Astrocyte of the spinal cord (primary cell): ENCODE data around the gene FAN1.

Experiments
- DNase-seq: peaks from one replicate; pipeline ENCODE4 v3.0.0; 2011; ENCODE audit warnings: low read depth, low spot score
- H3K4me3 ChIP-seq: 2 replicates; pipeline ENCODE4 v1.5.1; 2011; ENCODE audit warnings: low read depth, mild to moderate bottlenecking, low read length, moderate library complexity
- in situ Hi-C: cut with HindIII; loops from 2 replicates; pipeline ENCODE4 v1.10.0; 2017; ENCODE audit warnings: low sequenced_read_pairs
- TF ChIP-seq, protein P1 (sequence below): IDR thresholded peaks from 2 replicates; pipeline ENCODE4 v1.5.1; 2012; ENCODE audit warnings: low read depth, mild to moderate bottlenecking, low read length, inconsistent platforms

FAN1 gene

DNA sequence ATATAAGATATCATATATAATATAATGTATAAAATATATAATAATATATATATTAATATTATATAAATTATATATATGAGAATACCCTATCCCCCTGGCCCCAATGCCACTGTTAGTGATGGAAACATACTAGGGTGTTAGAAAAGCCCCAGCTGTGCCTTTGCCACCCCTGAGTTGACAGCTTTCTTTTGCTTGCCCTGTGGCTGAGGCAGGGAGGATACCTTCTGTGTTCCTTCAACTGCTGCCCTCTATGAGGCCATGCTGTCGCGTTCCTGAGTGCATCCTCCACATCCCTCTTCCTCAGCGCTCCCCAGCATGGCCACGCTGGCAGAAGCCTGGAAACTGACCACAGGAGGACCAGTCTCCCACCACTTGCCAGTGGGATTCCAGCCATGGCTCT, 26.3 kb downstream of the FAN1 start:
- H3K4me3 ChIP-seq: no peak overlapping the region
- in situ Hi-C loops: no loop called here
- TF ChIP-seq, protein P1, sequence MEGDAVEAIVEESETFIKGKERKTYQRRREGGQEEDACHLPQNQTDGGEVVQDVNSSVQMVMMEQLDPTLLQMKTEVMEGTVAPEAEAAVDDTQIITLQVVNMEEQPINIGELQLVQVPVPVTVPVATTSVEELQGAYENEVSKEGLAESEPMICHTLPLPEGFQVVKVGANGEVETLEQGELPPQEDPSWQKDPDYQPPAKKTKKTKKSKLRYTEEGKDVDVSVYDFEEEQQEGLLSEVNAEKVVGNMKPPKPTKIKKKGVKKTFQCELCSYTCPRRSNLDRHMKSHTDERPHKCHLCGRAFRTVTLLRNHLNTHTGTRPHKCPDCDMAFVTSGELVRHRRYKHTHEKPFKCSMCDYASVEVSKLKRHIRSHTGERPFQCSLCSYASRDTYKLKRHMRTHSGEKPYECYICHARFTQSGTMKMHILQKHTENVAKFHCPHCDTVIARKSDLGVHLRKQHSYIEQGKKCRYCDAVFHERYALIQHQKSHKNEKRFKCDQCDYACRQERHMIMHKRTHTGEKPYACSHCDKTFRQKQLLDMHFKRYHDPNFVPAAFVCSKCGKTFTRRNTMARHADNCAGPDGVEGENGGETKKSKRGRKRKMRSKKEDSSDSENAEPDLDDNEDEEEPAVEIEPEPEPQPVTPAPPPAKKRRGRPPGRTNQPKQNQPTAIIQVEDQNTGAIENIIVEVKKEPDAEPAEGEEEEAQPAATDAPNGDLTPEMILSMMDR: no peak
- DNase-seq: no peak

DNA sequence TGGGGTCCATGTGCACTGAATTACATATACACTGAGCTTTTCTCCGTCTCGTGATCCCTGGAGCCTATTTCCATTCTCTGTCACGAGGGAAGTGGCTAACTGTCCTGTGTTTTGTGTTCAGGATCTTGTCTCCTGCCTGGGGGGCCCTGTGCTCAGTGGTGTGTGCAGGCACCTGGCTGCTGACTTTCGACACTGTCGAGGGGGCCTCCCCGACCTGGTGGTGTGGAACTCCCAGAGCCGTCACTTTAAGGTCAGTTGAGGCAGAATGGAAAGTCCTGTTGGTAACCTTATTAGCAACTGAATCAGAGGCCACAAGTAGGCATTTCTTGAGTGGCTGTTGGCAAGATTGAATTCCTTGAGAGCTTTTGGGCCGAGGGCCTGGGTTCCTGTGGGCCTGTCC, 26.7 kb downstream of the FAN1 start:
- no peak overlapping the region for H3K4me3 ChIP-seq
- in situ Hi-C loops: no loop called here
- DNase-seq: no peak
- TF ChIP-seq, protein P1: no peak

- in situ Hi-C loops: no loop called here
- no peak for DNase-seq
- H3K4me3 ChIP-seq: no peak overlapping the region
- TF ChIP-seq, protein P1: no peak
Measured at GRCh38 chr15:30933293-30933692, 29.6 kb downstream of the FAN1 start.

DNA sequence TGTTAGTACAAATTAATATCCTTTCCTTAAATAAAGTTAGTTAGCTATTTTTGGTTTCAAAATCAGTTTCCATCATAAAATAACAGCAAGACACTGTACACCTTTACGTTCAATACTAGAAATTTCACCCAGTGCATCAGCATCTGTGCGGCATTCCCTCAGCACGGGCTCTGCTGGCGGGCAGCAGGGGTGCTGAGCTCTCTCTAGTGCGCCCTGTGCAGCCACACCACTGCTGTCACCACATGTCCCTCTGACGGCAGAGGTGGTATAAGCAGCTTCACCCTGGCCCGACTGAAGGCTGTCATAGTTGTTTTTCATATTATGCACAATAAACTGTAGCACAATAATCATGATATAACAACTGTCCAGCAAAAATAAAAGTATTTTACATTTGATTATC, 35.4 kb downstream of the FAN1 start:
- no peak for DNase-seq
- TF ChIP-seq, protein P1: no peak
- in situ Hi-C loops: no loop called here
- no peak overlapping the region for H3K4me3 ChIP-seq

- no peak overlapping the region for H3K4me3 ChIP-seq
- TF ChIP-seq, protein P1: no peak
- DNase-seq: no peak
- in situ Hi-C loops: no loop called here
Measured at GRCh38 chr15:30940359-30940758, 36.6 kb downstream of the FAN1 start.

- TF ChIP-seq, protein P1: no peak
- DNase-seq: no peak
- in situ Hi-C loops: no loop called here
- H3K4me3 ChIP-seq: no peak overlapping the region
Measured at GRCh38 chr15:30941520-30941919, 37.8 kb downstream of the FAN1 start.
